NK-92 (cell line): Measurements from ENCODE around the gene SF3A2.

Source experiments
- DNase-seq: peaks from one replicate; lab custom pipeline; 2025; ENCODE audit not compliant: unreplicated experiment; lab: John Stamatoyannopoulos, UW

SF3A2 gene

DNA sequence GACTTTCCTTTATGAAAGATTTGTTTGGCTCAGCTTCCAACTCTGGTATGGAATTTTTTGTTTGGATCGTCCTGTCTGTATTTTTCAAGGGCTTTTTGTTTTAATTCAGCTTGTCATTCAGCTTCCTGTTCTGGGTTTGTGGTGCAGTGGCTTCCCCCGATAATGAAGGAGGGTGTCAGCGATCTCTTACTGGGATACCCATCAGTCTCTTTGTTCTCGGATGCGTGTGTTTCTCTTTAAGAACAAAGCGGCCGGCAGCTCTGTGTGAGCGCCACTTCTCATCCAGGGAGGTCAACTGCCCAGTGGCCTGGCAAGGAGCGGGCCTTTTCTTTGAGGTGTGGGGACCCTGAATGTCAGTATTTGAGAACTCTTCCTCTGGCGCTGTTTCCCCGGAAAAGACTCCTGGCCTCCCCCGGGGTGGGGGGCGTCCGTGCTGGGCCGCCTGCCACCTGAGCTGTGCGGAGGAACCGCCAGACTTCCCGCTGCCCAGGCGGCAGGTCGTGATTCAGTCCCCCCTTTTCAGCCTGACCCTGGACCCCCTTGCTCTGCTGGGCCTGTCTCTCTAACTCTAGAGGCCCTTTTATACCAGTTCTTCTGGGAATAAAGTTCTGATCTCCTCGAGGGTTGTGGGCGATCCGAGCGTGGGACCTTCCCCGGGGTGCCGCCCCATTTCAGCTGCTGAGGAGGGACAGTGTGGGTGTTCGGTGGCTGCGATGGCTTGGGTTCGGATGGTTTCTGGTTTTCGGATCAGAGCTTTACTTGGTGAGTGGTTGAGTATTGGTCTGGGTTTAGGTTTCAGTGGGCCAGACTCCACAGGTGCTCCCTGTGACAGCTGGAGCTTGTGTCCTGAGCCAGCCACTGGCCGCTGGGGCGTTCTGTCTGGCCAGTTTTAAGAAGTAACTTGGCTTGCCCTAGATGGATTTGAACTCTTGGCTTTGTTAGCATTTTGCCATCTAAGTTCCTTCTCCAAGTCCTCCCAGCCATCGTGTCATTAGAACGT lies 3.4 kb downstream of the SF3A2 start:
- no peak for DNase-seq

DNA sequence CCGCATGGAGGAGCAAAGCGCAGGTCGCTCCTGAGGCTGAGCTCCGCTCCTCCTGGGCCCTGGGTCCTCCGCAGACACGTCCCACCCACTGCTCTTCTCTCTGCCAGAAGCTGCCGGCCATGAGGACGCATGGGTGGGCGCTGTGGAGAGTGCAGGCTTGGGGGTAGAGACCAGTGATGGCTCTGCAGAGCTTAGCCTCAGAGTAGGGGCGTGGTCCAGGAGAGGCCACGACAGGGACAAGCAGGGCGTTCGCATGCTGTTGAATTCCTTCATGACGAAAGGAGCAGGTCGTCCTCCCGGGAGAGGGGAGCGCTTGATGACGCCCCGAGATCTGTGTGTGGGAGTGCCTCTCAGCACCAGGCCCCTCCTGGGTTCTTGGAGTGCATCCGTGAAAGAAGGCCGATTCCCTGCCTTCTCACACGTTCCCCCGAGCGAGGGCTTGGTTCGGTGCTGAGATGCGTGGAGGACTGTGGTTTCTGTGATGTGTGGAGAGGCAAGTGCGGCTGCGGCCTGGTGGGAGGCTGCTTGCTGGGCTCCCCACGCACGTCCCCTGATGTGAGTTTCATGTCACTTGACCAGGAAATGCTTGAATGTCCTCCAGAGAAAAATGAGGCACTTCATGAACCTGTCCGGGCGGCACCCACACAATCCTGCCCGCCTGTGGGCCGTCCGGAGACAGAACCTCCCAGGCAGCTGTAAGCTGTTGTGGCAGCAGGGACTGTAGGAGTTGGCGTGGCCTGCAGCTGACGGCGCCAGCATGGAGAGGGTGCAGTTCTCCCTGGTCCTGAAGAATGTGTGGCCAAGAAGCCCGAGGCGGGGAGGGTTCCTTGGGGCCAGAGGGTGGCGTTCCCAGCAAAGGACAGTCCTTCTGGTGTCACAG lies 4.5 kb downstream of the SF3A2 start:
- no peak for DNase-seq

DNA sequence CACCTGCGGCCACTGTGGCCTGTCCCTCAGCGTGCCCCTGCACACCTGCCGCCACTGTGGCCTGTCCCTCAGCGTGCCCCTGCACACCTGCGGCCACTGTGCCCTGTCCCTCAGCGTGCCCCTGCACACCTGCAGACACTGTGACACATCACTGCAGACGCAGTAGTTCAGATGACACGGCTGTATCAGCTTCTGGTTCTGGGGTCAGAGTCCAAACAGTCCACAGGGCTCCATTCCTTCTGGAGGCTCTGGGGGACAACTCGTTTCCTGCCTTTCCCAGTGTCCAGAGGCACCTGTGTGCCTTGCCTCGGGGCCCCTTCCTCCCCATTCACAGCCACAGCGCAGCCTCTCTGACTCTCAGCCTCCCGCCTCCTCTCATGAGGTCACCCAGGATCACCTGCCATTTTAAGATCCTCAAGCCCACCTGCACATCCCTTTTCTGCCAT lies 5.5 kb downstream of the SF3A2 start:
- DNase-seq, result no peak

DNA sequence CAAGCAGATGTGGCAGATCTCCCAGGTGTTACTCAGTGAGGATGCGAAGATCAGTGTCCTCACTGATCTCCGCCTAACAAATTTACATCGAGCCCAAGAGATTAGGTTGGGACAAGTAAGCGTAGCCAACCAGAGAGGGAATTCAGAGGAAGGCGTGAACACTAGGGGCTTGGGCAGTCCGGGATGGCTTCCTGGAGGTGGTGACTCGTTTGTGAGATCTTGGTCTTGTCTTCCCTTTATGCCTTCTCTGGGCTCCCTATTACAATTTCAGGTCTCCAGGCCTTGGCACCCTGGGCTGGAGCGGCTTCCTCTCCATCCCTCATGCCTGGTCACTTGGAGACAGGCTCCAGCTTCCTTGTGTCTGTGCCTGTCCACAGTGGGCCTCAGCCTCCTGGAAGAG lies 6.2 kb downstream of the SF3A2 start:
- no peak for DNase-seq

DNA sequence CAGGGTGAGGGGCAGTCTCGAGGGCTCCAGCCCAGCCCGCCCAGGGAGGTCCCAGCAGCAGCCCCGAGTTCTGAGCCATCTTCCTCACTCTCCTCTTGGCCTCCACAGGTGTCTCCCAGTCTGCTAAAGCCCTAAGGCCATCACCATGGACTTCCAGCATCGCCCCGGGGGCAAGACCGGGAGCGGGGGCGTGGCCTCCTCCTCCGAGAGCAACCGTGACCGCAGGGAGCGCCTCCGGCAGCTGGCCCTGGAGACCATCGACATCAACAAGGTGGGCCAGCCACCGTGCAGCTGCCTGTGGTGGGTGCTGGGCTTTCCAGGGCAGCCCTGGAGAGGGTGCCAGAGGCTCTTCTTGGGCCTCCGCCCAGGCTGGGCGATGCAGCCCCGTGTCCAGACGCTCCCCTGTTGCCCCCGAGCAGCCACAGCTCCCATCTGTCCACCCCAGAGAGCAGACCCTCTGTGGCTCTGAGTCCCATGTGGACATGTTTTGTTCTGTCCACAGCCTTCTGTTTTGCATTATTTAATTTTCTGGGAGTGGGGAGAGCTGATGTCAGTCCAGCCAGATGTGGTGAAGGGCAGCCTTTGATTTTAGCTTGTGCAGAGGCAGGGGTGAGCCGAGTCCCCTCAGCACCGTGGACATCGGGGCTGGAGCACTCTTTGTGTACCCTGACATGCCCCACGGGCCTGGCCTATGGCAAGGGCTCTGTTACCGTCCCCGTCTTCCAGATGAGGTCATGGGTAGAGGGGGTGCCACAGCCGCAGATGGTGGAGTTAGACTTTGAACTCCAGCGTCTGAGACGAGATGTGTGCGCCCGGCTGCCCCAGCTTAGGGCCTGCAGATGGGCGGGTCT lies 6.9 kb downstream of the SF3A2 start:
- DNase-seq, result no peak

DNA sequence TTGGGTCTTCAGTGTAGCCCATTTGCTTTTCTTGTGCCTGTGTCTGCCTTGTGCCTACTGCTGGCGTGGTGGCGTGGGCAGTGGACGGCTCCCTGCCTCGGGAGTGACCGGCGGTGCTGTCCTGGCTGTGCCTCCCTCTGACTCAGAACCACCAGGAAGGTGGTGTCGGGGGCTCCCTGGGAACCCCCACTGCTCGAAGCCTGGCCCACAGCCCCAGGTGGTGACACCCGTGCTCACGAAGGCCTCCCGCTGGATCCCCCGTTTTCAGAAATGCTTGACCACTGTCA lies 7.4 kb downstream of the SF3A2 start:
- no peak for DNase-seq

DNA sequence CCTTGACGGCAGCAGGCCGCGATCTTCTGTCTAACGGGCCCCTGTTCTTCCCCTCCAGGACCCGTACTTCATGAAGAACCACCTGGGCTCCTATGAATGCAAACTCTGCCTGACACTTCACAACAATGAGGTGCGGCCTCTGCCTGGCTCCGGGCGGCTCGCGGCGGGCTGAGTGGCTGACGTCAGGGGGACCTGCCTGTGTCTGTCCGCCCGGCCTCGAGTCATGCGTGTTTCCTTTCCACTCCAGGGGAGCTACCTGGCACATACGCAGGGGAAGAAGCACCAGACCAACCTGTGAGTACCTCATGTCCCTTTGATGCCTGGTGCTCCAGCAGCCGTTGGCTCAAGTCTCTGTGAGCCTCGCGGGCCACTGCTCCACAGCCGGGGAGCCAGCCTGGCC lies 7.9 kb downstream of the SF3A2 start:
- no peak for DNase-seq

DNA sequence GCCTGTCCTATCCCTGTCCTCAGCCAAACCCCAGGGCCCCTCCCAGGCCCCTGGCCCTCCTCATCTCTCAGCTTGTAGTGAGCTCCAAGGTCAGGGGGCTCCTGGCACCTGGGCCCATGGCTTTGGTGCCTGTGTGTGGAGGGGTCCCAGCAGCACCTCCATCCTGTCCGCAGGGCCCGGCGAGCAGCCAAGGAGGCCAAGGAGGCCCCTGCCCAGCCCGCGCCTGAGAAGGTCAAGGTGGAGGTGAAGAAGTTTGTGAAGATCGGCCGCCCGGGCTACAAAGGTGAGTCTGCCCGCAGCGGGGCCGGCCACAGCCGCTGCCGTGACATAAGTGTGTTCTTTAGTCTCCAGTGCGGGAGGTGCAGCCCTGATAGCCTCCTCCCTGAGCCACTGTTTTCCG lies 8.6 kb downstream of the SF3A2 start:
- DNase-seq, result no peak

DNA sequence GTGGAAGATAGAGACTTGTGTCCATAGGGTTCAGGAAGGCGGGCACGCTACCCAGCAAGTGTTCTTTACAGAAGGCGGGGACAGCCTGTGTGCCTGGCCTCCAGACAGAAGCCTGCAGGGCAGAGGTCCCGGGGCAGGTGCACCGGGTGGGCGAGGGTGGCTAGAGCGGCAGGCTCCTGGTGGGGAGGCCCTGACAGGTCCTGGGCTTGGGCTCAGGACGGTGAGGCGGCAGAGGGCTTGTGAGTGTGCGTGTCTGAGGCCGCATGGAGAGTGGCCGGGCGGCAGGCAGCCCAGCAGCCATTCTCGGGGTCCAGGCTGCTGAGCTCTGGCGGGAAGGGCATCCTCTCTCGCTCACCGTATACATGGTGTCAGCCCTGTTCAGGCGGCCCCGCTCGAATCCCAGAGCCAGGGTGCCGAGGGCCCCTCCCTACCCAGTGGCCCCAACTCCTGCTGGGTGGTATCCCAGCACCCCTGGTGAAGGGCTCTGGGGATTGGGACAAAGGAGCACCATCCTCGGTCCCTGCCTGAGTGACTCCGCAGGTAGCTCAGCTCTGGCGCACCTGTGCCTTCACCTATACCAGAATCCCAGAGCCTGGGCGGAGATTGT lies 9.5 kb downstream of the SF3A2 start:
- DNase-seq, result no peak

DNA sequence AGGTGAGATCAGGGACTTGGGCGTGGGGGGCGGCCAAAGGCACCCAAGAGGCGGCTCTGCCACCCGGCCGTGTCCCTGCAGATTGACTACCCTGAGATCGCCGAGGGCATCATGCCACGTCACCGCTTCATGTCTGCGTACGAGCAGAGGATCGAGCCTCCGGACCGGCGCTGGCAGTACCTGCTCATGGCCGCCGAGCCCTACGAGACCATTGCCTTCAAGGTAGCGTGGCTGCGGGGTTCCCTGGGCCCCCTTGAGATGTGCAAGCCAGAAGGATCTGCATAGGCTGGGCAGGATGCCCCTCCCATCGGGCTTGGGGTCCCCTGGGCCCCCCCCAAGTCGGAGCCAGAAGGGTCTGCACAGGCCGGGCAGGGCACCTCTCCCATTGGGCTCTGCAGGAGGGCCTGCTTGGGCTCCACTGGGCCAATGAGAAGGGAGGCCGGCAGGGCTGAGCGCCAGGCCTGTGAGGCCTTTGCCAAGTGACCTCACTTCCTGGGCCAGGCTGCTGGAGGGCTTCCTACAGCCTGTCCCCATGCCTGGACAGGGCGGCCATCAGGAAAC lies 10.3 kb downstream of the SF3A2 start:
- DNase-seq, result no peak

DNA sequence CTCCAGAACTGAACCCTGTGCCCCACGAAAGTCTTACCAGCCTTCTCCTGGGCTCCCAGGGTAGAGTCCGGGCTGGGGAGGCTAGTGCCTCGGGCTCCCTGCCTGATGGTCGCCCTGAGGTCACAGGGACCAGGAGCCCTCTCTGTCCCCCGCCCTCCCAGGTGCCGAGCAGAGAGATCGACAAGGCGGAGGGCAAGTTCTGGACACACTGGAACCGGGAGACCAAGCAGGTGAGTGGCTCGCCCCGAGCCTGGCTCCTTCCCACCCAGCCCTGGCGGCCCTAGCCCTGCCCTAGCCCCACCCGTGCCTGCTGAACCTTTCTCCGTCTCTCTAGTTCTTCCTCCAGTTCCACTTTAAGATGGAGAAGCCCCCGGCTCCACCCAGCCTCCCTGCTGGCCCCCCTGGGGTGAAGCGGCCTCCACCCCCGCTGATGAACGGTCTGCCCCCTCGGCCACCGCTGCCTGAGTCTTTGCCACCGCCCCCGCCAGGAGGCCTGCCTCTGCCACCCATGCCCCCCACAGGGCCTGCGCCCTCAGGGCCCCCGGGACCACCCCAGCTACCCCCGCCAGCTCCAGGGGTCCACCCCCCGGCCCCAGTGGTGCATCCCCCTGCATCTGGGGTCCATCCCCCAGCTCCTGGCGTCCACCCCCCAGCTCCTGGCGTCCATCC lies 10.9 kb downstream of the SF3A2 start:
- DNase-seq, result no peak

DNA sequence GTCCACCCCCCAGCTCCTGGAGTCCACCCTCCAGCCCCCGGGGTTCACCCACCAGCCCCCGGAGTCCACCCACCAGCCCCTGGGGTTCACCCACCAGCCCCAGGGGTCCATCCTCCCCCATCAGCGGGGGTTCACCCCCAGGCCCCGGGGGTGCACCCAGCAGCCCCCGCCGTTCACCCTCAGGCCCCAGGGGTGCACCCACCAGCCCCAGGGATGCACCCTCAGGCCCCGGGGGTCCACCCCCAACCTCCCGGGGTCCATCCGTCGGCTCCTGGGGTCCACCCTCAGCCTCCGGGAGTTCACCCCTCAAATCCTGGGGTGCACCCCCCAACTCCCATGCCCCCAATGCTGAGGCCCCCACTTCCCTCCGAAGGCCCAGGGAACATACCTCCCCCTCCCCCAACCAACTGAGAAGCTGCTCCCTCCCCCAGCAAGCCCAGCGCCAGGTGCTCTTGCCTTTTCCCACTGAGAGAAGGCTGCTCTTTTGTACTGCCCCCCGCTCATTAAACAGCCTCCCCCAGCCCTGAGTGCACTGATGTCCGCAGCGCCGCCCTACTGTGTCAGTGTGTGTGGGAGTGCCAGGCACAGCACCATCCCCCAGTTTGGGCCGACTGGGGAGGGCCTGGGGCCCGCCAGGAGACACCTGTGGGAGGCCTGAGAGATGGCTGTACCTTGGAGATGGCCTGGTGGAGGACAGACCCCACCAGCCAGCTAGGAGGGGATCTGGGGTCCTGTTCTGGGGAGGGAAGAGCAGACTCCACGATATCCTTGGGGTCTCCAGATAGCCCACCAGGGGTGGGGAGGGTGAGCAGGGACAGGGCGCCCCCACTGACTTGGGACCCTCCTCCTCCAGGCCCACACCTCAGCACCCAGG lies 11.7 kb downstream of the SF3A2 start:
- no peak for DNase-seq

DNA sequence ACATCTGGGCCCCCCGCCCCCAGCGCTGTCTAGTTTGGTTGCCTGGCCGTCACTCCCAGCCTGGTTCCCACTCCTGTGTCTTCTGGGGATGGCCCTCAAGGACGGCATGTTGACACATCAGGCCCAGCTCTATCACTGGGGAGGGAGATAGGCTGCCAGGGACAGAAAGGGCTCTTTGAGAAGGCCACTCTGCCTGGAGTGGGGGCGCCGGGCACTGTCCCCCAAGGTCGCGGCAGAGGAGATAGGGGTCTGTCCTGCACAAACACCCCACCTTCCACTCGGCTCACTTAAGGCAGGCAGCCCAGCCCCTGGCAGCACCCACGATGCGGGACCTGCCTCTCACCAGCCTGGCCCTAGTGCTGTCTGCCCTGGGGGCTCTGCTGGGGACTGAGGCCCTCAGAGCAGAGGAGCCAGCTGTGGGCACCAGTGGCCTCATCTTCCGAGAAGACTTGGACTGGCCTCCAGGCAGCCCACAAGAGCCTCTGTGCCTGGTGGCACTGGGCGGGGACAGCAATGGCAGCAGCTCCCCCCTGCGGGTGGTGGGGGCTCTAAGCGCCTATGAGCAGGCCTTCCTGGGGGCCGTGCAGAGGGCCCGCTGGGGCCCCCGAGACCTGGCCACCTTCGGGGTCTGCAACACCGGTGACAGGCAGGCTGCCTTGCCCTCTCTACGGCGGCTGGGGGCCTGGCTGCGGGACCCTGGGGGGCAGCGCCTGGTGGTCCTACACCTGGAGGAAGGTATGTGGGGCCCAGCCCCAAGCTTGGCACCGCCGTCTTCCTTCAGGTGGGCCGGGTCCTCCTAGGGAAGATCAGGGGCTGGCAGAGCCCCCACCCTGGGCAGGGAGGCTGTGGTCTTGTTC lies 12.6 kb downstream of the SF3A2 start, which contains the start of gene AMH:
Gene AMH, plus strand, starts transcription at position 314 of the 857 bp plus-strand sequence. Its CDS starts 10 bp downstream, at position 324.
- DNase-seq, result no peak

DNA sequence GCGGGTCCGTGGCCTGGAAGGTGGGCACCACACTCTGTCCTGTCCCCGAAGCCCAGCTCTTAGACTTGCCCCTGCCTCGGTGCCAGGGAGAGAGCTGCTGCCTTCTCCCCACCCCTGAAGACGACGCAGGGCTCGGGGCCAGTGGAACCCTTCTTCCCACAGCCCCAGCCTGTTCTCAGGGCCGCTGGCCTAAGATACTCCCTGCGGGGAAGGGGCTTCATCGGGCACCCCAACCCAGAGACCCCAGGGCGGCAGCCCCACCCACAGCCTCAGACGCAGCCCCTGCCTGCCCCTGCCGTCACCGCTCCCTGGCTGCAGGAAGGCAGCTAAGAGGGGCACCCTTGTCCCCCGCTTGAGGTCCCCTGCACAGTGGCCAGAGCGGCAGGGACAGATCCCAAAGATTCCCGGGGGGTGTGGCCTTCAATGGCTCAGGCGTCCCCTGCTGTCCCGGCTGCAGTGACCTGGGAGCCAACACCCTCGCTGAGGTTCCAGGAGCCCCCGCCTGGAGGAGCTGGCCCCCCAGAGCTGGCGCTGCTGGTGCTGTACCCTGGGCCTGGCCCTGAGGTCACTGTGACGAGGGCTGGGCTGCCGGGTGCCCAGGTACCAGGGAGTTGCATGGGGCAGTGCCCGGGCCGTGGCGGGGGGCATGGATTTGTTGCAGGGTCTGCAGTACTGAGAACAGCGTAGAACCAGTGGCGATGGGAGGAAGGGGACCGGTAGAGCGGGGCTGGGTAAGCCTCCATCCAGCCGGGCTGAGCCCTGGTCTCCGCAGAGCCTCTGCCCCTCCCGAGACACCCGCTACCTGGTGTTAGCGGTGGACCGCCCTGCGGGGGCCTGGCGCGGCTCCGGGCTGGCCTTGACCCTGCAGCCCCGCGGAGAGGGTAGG lies 13.5 kb downstream of the SF3A2 start:
- no peak for DNase-seq

DNA sequence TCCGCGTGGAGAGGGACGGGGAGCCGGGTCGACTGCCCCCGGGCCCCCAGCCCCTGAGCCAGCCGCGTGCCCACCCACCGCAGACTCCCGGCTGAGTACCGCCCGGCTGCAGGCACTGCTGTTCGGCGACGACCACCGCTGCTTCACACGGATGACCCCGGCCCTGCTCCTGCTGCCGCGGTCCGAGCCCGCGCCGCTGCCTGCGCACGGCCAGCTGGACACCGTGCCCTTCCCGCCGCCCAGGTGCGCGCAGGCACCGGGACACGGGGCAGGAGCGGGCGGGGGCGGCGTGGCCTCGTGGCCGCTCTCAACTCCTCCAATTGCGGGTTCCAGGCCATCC lies 14.1 kb downstream of the SF3A2 start:
- DNase-seq, result no peak

DNA sequence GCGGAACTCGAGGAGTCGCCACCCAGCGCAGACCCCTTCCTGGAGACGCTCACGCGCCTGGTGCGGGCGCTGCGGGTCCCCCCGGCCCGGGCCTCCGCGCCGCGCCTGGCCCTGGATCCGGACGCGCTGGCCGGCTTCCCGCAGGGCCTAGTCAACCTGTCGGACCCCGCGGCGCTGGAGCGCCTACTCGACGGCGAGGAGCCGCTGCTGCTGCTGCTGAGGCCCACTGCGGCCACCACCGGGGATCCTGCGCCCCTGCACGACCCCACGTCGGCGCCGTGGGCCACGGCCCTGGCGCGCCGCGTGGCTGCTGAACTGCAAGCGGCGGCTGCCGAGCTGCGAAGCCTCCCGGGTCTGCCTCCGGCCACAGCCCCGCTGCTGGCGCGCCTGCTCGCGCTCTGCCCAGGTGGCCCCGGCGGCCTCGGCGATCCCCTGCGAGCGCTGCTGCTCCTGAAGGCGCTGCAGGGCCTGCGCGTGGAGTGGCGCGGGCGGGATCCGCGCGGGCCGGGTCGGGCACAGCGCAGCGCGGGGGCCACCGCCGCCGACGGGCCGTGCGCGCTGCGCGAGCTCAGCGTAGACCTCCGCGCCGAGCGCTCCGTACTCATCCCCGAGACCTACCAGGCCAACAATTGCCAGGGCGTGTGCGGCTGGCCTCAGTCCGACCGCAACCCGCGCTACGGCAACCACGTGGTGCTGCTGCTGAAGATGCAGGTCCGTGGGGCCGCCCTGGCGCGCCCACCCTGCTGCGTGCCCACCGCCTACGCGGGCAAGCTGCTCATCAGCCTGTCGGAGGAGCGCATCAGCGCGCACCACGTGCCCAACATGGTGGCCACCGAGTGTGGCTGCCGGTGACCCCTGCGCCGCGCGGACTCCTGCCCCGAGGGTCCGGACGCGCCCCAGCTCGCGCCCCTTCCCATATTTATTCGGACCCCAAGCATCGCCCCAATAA lies 14.8 kb downstream of the SF3A2 start:
- no peak for DNase-seq
